Hepatocyte (in vitro differentiated cells): Measurements from ENCODE around the gene PICALM. TPM values are rescaled to one million over a fixed set of nuclear protein-coding genes. Genes with fewer than 3 reads are reported as not detected.

Source experiments
- DNase-seq: peaks from one replicate; pipeline ENCODE4 v3.0.0-alpha.2; 2016; ENCODE audit warnings: low spot score
- H2AFZ ChIP-seq: fragments of 200-600 bp; sonication (generic); 2 replicates; pipeline ENCODE4 v1.6.0; 2016; ENCODE audit warnings: antibody characterized with exemption, mild to moderate bottlenecking
- H3K27ac ChIP-seq: fragments of 200-600 bp; sonication (generic); 2 replicates; pipeline ENCODE4 v1.5.1; 2016; ENCODE audit warnings: mild to moderate bottlenecking
- H3K27me3 ChIP-seq: fragments of 200-600 bp; sonication (generic); 2 replicates; pipeline ENCODE4 v1.6.1; 2016
- H3K36me3 ChIP-seq: fragments of 200-600 bp; sonication (generic); replicated peaks from 2 replicates; pipeline ENCODE4 v1.5.1; 2016; ENCODE audit warnings: low read depth; ENCODE audit not compliant: insufficient read depth
- H3K4me1 ChIP-seq: fragments of 200-600 bp; sonication (generic); 2 replicates; pipeline ENCODE4 v1.5.1; 2016; ENCODE audit warnings: mild to moderate bottlenecking, moderate library complexity; ENCODE audit not compliant: insufficient read depth
- H3K4me2 ChIP-seq: fragments of 200-600 bp; sonication (generic); 2 replicates; pipeline ENCODE4 v1.6.0; 2016
- H3K4me3 ChIP-seq: fragments of 200-600 bp; sonication (generic); 2 replicates; pipeline ENCODE4 v1.5.1; 2016; ENCODE audit warnings: mild to moderate bottlenecking
- H3K79me2 ChIP-seq: fragments of 200-600 bp; sonication (generic); 2 replicates; pipeline ENCODE4 v1.6.0; 2017; ENCODE audit warnings: mild to moderate bottlenecking
- H3K9me2 ChIP-seq: fragments of 200-600 bp; sonication (generic); replicated peaks from 2 replicates; pipeline ENCODE4 v1.6.0; 2017; ENCODE audit warnings: mild to moderate bottlenecking; ENCODE audit not compliant: insufficient read depth
- H3K9me3 ChIP-seq: fragments of 200-600 bp; sonication (generic); 2 replicates; pipeline ENCODE4 v1.5.1; 2016; ENCODE audit warnings: low read depth, mild to moderate bottlenecking
- H4K20me1 ChIP-seq: fragments of 200-600 bp; sonication (generic); 2 replicates; pipeline ENCODE4 v1.6.0; 2016; ENCODE audit warnings: mild to moderate bottlenecking; ENCODE audit not compliant: insufficient read depth, poor library complexity, severe bottlenecking
- EZH2 ChIP-seq: fragments of 200-600 bp; sonication (generic); IDR thresholded peaks from 2 replicates; pipeline ENCODE4 v1.6.1; 2016; ENCODE audit warnings: antibody characterized with exemption, mild to moderate bottlenecking, borderline replicate concordance
- EZH2phosphoT487 ChIP-seq: fragments of 200-600 bp; sonication (generic); IDR thresholded peaks from one replicate; pipeline ENCODE4 v1.6.1; 2018; ENCODE audit warnings: antibody characterized with exemption, mild to moderate bottlenecking, low read depth, moderate library complexity; ENCODE audit not compliant: unreplicated experiment, severe bottlenecking
- WGBS: methylation state at CpG from one replicate; pipeline ENCODE4 v1.1.6; 2016; ENCODE audit warnings: low lambda C conversion rate; ENCODE audit errors: missing lambda C conversion rate; 5-methylcytosine and 5-hydroxymethylcytosine counted together
- polyA plus RNA-seq: library from polyadenylated mRNA; unstranded; fragments of >200 nt; fragmentation: Nextera tagmentation; extraction: Ambion mirVana; gene quantifications from 2 replicates; pipeline ENCODE4 v1.2.1, GENCODE V29; 2016
- total RNA-seq: library from RNA; depleted of rRNA; stranded (reverse); fragments of >200 nt; gene quantifications from 2 replicates; pipeline ENCODE4 v1.2.3, GENCODE V29; 2014
- TF ChIP-seq, protein P1 (sequence below): fragments of 200-600 bp; sonication (generic); IDR thresholded peaks from 2 replicates; pipeline ENCODE4 v1.5.1; 2016; ENCODE audit warnings: antibody characterized with exemption, mild to moderate bottlenecking; ENCODE audit not compliant: poor library complexity

PICALM gene
- total and polyA plus RNA-seq, 2 experiments from 2014 or later: 46.4 to 197 TPM

DNA sequence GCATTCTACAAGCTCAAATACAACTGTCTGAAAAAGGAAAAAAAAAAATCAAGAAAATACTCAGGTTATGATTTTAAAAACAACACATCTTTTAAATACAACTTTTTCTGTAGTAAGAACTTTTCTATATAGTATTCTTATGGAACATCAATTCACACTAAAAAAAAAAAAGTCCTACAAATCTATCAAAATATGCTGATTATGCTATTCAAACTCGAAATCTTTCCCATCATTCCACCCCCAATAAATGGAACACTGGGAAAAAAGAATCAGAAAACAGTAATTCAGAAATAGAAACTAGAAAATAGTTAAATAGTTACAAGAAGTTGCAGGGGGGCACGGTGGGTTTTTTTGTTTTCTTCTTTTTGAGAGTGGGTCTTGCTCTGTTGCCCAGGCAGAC is 77.4 kb downstream of the PICALM start:
- no peaks in the 10 kb centered on the region for H3K9me2 ChIP-seq
- no peak overlapping the region for H3K4me3 ChIP-seq
- no peak overlapping the region for H2AFZ ChIP-seq
- H3K4me1 ChIP-seq: no peaks in the 10 kb centered on the region
- H3K27me3 ChIP-seq: no peaks in the 10 kb centered on the region
- H3K79me2 ChIP-seq: peaks cover 6% of the 10 kb centered on the region
- H3K36me3 ChIP-seq: no peaks in the 10 kb centered on the region
- 97% methylated on average over 2 of the region's 2 CpGs for WGBS
- no peak for DNase-seq
- no peak overlapping the region for H3K27ac ChIP-seq
- TF ChIP-seq, protein P1, sequence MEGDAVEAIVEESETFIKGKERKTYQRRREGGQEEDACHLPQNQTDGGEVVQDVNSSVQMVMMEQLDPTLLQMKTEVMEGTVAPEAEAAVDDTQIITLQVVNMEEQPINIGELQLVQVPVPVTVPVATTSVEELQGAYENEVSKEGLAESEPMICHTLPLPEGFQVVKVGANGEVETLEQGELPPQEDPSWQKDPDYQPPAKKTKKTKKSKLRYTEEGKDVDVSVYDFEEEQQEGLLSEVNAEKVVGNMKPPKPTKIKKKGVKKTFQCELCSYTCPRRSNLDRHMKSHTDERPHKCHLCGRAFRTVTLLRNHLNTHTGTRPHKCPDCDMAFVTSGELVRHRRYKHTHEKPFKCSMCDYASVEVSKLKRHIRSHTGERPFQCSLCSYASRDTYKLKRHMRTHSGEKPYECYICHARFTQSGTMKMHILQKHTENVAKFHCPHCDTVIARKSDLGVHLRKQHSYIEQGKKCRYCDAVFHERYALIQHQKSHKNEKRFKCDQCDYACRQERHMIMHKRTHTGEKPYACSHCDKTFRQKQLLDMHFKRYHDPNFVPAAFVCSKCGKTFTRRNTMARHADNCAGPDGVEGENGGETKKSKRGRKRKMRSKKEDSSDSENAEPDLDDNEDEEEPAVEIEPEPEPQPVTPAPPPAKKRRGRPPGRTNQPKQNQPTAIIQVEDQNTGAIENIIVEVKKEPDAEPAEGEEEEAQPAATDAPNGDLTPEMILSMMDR: no peak
- TF ChIP-seq EZH2 (no peak), EZH2phosphoT487 (no peak)
- no peaks in the 10 kb centered on the region for H3K9me3 ChIP-seq
- no peaks in the 10 kb centered on the region for H4K20me1 ChIP-seq
- H3K4me2 ChIP-seq: no peak overlapping the region

DNA sequence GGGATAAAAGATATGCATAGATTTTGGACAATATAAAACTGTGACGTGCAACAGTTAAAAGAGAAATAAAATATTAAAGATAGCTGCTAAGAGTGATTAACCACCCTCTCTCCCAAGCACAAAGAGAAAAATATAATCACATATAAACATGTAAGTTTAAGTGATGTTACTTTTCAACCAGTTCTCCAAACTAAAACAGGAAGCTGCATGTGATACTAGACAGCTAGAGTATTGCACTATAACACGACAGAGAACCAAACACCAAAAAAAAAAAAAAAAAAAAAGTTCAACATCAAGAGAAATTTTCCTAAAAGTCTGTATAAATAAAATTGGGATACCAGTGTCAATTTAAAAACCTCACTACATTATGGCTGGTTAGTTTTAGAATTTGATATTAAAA is 79.1 kb downstream of the PICALM start:
- no peak overlapping the region for H3K4me2 ChIP-seq
- H2AFZ ChIP-seq: no peak overlapping the region
- no peaks in the 10 kb centered on the region for H3K36me3 ChIP-seq
- no peaks in the 10 kb centered on the region for H3K27me3 ChIP-seq
- H4K20me1 ChIP-seq: no peaks in the 10 kb centered on the region
- no peaks in the 10 kb centered on the region for H3K4me1 ChIP-seq
- no peak overlapping the region for H3K27ac ChIP-seq
- WGBS: 95% methylated on average over 2 of the region's 2 CpGs
- no peak for TF ChIP-seq EZH2
- TF ChIP-seq EZH2phosphoT487: no peak
- TF ChIP-seq, protein P1: no peak
- no peak for DNase-seq
- peaks cover 9% of the 10 kb centered on the region for H3K79me2 ChIP-seq
- H3K4me3 ChIP-seq: no peak overlapping the region
- no peaks in the 10 kb centered on the region for H3K9me3 ChIP-seq
- H3K9me2 ChIP-seq: no peaks in the 10 kb centered on the region

DNA sequence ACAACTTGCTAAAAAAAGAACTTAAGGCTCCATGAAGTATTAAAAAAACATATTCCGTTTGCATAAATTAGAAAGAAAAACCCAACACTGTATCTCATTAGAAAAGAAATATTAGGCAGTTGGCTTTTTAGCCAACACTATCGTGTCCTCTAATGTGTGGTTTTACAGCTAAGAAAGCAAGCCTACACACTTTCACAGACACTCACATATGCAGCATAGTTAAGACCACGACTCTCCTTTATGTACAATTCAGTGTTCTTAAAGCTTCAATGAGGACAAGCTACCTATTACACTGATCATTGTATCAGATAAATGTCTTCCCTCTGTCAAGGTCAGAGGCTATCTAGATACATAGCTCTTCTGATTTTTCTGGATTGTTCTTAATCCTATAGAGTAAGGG is 80.1 kb downstream of the PICALM start:
- Histone ChIP-seq H3K4me3 (no peak overlapping the region), H3K27me3 (no peaks in the 10 kb centered on the region), H2AFZ (no peak overlapping the region), H3K79me2 (peaks cover 17% of the 10 kb centered on the region), H4K20me1 (no peaks in the 10 kb centered on the region), H3K9me2 (no peaks in the 10 kb centered on the region), H3K9me3 (no peaks in the 10 kb centered on the region), H3K27ac (no peak overlapping the region), H3K36me3 (no peaks in the 10 kb centered on the region), H3K4me1 (no peaks in the 10 kb centered on the region), H3K4me2 (no peak overlapping the region)
- WGBS: 85% methylated on average over 3 of the region's 3 CpGs
- DNase-seq: no peak
- TF ChIP-seq EZH2phosphoT487: no peak
- TF ChIP-seq, protein P1: no peak
- no peak for TF ChIP-seq EZH2

DNA sequence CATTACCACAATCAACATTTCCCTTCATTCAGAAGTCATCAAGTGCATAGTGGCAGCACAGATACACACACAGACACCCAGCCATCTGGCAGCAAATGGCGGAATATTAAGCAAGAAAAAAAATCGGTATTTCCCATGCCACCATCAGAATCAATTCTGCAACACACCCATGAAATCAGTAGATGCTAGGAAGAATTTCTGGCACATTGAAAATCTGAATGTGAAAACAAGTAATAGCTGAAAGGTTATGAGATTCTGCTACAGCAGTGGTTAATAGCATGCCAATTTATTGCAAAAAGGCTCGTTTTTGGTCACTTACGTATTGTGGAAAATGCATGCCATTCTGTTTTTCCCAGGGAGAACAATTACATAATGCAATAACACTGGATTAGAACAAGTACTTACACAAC is 91.1 kb downstream of the PICALM start:
- peaks cover 16% of the 10 kb centered on the region for H3K79me2 ChIP-seq
- H3K27me3 ChIP-seq: no peaks in the 10 kb centered on the region
- H3K27ac ChIP-seq: no peak overlapping the region
- no peak overlapping the region for H3K4me2 ChIP-seq
- WGBS: 94% methylated on average over 4 of the region's 4 CpGs
- no peaks in the 10 kb centered on the region for H4K20me1 ChIP-seq
- H3K36me3 ChIP-seq: no peaks in the 10 kb centered on the region
- H3K4me3 ChIP-seq: no peak overlapping the region
- no peak for DNase-seq
- no peak for TF ChIP-seq EZH2
- TF ChIP-seq EZH2phosphoT487: no peak
- TF ChIP-seq, protein P1: no peak
- no peak overlapping the region for H2AFZ ChIP-seq
- no peaks in the 10 kb centered on the region for H3K9me2 ChIP-seq
- no peaks in the 10 kb centered on the region for H3K9me3 ChIP-seq
- no peaks in the 10 kb centered on the region for H3K4me1 ChIP-seq
